ENCODE measurements around the gene FAM180A. TPM values are rescaled to one million over a fixed set of nuclear protein-coding genes. Genes with fewer than 3 reads are reported as not detected.

FAM180A gene
- total and polyA plus RNA-seq, 9 of the 15 experiments (the other 6 are each of a cell fraction or from before 2014, with no cell fraction given), result not detected

DNA sequence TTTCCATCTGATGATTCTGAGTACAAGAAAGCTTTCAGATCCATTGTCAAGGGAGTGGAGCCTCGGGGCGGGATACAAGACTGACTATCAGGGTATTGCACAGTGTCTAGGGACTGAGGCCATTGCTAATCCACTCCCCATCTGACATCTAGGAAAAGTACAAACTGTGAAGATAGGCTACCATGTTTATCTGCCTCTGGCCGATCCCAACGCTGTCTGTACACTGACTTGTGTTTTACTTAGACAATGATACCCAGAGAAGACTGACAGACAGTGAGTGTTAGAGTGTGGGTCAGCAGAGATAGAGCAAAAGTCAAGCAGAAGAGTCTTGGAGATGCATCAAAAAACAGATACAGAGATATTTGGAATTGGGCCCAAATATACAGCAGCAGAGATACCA, 17.5 kb downstream of the FAM180A start:
- in situ Hi-C loops (cut with MboI), result no loop called here
- WGBS (ENCODE audit: insufficient coverage, low coverage, missing lambda C conversion rate), result 3% methylated on average over 4 of the region's 4 CpGs
- Histone ChIP-seq H3K4me3 (no peak overlapping the region), H3K4me2 (ENCODE audit: insufficient read depth, low read length) (no peak overlapping the region), H3K27me3 (ENCODE audit: control insufficient read depth in 2 of 2, insufficient read depth in 2 of 2, low read length in 2 of 2) (peaks cover 41% of the 10 kb centered on the region in 2 experiments), H3K27ac (ENCODE audit: extremely low read depth, low read depth, low read length) (no peak overlapping the region), H3K9ac (ENCODE audit: insufficient read depth in 1 of 2, low read depth in 2 of 2, low read length in 2 of 2) (no peak overlapping the region), H3K79me2 (ENCODE audit: control insufficient read depth, insufficient read depth, low read length) (no peaks in the 10 kb centered on the region), H2AFZ (ENCODE audit: low read depth, low read length) (no peak overlapping the region), H3K4me1 (replicated peaks in 1 of 2; ENCODE audit: control insufficient read depth in 2 of 2, insufficient read depth in 2 of 2, low read length in 2 of 2) (peaks cover 12 to 13% of the 10 kb centered on the region in 2 experiments), H3K9me3 (replicated peaks; ENCODE audit: control insufficient read depth, insufficient read depth, low read depth, low read length) (no peaks in the 10 kb centered on the region), H4K20me1 (replicated peaks; ENCODE audit: control insufficient read depth, insufficient read depth, low read length) (no peaks in the 10 kb centered on the region), H3K9me1 (ENCODE audit: control insufficient read depth, insufficient read depth, low read length) (no peaks in the 10 kb centered on the region), H3K36me3 (ENCODE audit: control insufficient read depth, insufficient read depth, low read length) (no peaks in the 10 kb centered on the region)
- intact Hi-C loops (cut with micrococcal nuclease), result no loop called here
- CTCF ChIA-PET (ENCODE audit: low intra/inter-chr PET ratio), result no interaction called here
- FAIRE-seq (no peak), DNase-seq (ENCODE audit: extremely low read depth in 1 of 4, low spot score in 3 of 4) (peak in 1 of 4 experiments; percentile 50), ATAC-seq (no peak)
- POLR2A ChIA-PET, result interaction anchor here (0.5 to 1.6 kb wide), 2 partner anchors 54 to 67 kb away, joined by 3 read pairs; no protein-coding TSS in a partner anchor
- BruUV-seq (replicated peaks), result no TSS peak
- TF ChIP-seq, protein P1, sequence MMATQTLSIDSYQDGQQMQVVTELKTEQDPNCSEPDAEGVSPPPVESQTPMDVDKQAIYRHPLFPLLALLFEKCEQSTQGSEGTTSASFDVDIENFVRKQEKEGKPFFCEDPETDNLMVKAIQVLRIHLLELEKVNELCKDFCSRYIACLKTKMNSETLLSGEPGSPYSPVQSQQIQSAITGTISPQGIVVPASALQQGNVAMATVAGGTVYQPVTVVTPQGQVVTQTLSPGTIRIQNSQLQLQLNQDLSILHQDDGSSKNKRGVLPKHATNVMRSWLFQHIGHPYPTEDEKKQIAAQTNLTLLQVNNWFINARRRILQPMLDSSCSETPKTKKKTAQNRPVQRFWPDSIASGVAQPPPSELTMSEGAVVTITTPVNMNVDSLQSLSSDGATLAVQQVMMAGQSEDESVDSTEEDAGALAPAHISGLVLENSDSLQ (IDR thresholded peaks at IDR 0.05), result peak; percentile 36; the same call in 1 of the 2 replicates
- no peak for TF ChIP-seq ZNF75A (CRISPR knock-in tag; IDR thresholded peaks at IDR 0.05)
- TF ChIP-seq ZKSCAN3 (CRISPR knock-in tag; IDR thresholded peaks at IDR 0.05), result no peak
- TF ChIP-seq NFIC (IDR thresholded peaks at IDR 0.05), result peak; percentile 14; the same call in 1 of the 2 replicates
- TF ChIP-seq CBFA2T2 (conservative IDR thresholded peaks at IDR 0.05), result peak; percentile 69
- TF ChIP-seq, protein P2, sequence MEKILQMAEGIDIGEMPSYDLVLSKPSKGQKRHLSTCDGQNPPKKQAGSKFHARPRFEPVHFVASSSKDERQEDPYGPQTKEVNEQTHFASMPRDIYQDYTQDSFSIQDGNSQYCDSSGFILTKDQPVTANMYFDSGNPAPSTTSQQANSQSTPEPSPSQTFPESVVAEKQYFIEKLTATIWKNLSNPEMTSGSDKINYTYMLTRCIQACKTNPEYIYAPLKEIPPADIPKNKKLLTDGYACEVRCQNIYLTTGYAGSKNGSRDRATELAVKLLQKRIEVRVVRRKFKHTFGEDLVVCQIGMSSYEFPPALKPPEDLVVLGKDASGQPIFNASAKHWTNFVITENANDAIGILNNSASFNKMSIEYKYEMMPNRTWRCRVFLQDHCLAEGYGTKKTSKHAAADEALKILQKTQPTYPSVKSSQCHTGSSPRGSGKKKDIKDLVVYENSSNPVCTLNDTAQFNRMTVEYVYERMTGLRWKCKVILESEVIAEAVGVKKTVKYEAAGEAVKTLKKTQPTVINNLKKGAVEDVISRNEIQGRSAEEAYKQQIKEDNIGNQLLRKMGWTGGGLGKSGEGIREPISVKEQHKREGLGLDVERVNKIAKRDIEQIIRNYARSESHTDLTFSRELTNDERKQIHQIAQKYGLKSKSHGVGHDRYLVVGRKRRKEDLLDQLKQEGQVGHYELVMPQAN (IDR thresholded peaks at IDR 0.05; ENCODE audit: borderline replicate concordance), result no peak
- TF ChIP-seq EP300 (IDR thresholded peaks at IDR 0.05; ENCODE audit: low read length), result peak; percentile 22; the same call in 1 of the 2 replicates
- TF ChIP-seq NFE2L1 (tag; IDR thresholded peaks at IDR 0.05; ENCODE audit: borderline replicate concordance, low read depth), result no peak
- TF ChIP-seq, protein P3, sequence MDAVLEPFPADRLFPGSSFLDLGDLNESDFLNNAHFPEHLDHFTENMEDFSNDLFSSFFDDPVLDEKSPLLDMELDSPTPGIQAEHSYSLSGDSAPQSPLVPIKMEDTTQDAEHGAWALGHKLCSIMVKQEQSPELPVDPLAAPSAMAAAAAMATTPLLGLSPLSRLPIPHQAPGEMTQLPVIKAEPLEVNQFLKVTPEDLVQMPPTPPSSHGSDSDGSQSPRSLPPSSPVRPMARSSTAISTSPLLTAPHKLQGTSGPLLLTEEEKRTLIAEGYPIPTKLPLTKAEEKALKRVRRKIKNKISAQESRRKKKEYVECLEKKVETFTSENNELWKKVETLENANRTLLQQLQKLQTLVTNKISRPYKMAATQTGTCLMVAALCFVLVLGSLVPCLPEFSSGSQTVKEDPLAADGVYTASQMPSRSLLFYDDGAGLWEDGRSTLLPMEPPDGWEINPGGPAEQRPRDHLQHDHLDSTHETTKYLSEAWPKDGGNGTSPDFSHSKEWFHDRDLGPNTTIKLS (IDR thresholded peaks at IDR 0.05; ENCODE audit: borderline replicate concordance, low read depth), result no peak
- 0 out of 2 replicates have a peak, but pooled peaks have one; percentile 37 for TF ChIP-seq RREB1 (CRISPR knock-in tag; IDR thresholded peaks at IDR 0.05)
- TF ChIP-seq TEAD4 (IDR thresholded peaks at IDR 0.05; ENCODE audit: low read length), result peak; percentile 51; the same call in 1 of the 2 replicates
- TF ChIP-seq TEAD4 (CRISPR knock-in tag; IDR thresholded peaks at IDR 0.05; ENCODE audit: borderline replicate concordance), result no peak

All from K562 (cell line).